GM21526 (cell line): ENCODE data around the gene GRAMD1B.

ENCODE experiments used
- ATAC-seq: cut with Tn5 transposase; IDR thresholded peaks from one replicate; pipeline ENCODE4 v1.9.1; 2021; ENCODE audit warnings: moderate library complexity; ENCODE audit not compliant: unreplicated experiment, low FRiP score

Gene GRAMD1B

GRCh38 chr11:123525511-123525918, 95.4 kb downstream of the GRAMD1B start:
- ATAC-seq: no peak

- ATAC-seq: no peak
Measured at GRCh38 chr11:123526027-123526805, 96.1 kb downstream of the GRAMD1B start.

GRCh38 chr11:123526918-123527317, 96.8 kb downstream of the GRAMD1B start:
- no peak for ATAC-seq

- ATAC-seq: no peak
Measured at GRCh38 chr11:123527526-123527925, 97.5 kb downstream of the GRAMD1B start.

GRCh38 chr11:123527947-123528346, 97.9 kb downstream of the GRAMD1B start:
- ATAC-seq: no peak

- no peak for ATAC-seq
Measured at GRCh38 chr11:123531325-123531724, 101.3 kb downstream of the GRAMD1B start.

GRCh38 chr11:123532131-123532530, 102.1 kb downstream of the GRAMD1B start:
- ATAC-seq: no peak

- no peak for ATAC-seq
Measured at GRCh38 chr11:123535401-123535800, 105.3 kb downstream of the GRAMD1B start.

GRCh38 chr11:123536690-123537437, 106.8 kb downstream of the GRAMD1B start:
- no peak for ATAC-seq

GRCh38 chr11:123537726-123538125, 107.7 kb downstream of the GRAMD1B start:
- no peak for ATAC-seq

- ATAC-seq: no peak
Measured at GRCh38 chr11:123543797-123544196, 113.7 kb downstream of the GRAMD1B start.

- no peak for ATAC-seq
Measured at GRCh38 chr11:123544631-123545375, 114.7 kb downstream of the GRAMD1B start.

GRCh38 chr11:123545726-123546270, 115.7 kb downstream of the GRAMD1B start:
- ATAC-seq: no peak

- ATAC-seq: no peak
Measured at GRCh38 chr11:123546515-123546914, 116.4 kb downstream of the GRAMD1B start.

- ATAC-seq: peak; percentile 95
Measured at GRCh38 chr11:123547180-123547579, 117.1 kb downstream of the GRAMD1B start.

- no peak for ATAC-seq
Measured at GRCh38 chr11:123548774-123549173, 118.7 kb downstream of the GRAMD1B start.

- ATAC-seq: no peak
Measured at GRCh38 chr11:123549926-123550917, 120.2 kb downstream of the GRAMD1B start.

GRCh38 chr11:123551079-123551478, 121.0 kb downstream of the GRAMD1B start:
- no peak for ATAC-seq

- ATAC-seq: no peak
Measured at GRCh38 chr11:123556633-123557032, 126.6 kb downstream of the GRAMD1B start.
